GM18520 (cell line): Measurements from ENCODE around the gene PDGFC.

Experiments used
- ATAC-seq: cut with Tn5 transposase; IDR thresholded peaks from one replicate; pipeline ENCODE4 v1.9.1; 2021; ENCODE audit not compliant: unreplicated experiment

The PDGFC gene

DNA sequence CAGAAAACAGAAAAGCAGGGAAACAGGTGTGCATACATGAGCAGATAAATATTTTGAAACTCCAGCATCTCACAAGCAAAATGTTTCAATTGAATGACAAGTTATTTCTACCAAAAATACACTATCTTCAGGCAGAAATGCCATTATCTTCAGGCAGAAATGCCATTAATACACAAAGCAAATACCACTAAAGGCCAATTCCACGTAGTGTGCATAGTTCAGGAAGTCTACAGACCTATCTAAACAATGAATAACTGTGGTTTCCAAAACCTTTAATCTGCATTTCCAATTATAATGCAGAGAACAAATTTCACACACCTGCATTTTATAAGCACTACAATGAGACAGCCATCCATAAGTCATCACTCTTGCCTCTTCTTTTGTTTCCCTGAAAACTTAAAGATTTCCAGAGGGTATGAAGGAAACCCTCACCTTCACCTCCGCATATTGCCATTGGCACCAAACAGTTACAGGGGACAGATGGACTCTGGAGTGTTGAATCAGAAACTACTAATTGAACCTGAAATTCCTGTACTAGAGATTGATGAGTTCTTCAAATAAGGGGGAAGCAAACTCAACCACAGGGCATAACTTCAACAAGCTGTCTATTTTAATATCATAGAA, 179.0 kb downstream of the PDGFC start:
- no peak for ATAC-seq

DNA sequence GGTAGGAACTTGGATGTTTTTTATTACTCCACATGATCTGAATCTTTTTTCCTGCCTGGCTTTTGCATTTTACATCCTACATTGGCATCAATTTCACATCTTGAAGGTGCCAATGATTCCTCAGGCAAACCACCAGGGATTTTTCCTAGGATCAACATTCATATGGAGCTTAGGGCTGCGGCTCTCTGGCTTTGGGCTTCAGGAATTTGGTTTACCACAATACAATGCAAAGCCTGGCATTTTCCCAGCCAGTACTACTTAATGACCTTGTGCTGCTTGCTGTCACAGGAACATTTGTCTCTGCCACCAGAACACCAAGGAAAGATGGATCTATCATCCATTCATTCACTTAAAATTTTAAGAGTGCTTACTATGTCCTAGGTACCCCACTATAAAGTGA, 180.7 kb downstream of the PDGFC start:
- no peak for ATAC-seq

DNA sequence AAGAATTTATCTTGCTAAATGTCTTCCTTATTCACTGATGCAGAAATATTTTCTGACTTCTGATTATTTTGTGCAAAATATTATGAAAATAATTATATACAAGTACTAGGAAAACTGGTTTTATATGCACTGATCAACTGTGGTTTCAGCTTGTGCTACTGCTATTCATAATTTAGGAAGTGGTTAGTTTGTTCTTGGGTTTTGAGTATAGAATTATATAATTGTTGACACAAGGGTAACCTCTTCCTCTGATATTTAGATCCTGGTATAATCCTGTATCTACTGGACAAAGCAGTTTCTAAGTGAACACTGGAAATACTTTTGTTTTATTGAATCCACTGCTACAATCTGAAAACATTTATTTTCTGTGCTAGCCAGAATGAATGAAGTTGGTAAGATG, 182.8 kb downstream of the PDGFC start:
- no peak for ATAC-seq

DNA sequence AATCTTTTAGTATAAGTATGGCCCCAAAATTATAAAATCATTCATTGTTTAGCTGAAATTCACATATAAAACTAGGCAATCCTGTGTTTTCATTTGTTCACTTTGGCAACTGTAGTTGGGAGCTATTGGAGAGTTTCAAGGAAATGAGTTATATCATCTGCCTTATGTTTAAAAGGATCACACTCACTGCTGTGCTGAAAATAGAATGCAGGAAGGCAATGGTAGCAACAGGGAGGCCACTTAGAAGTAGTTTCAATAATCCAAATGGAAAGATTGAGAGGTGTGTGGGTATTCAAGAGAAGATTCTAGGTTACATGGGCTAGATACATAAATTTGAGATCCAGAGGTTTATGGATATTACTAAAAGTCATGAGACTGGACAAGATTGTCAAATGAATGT, 184.9 kb downstream of the PDGFC start:
- ATAC-seq: no peak

DNA sequence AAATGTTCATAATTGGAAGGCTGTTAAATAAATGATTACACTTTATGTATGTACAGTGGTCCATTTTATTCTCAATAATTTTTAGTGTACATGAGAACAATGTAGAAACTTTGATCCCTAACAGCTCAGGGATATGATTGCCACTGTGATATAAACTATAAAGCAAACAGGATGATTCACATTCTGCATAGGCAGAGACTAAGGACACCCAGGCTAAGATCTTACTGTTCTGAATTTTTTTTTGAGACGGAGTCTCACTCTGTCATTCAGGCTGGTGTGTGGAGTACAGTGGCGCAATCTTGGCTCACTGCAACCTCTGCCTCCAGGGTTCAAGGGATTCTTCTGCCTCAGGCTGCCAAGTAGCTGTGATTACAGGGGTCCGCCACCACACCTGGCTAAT, 186.6 kb downstream of the PDGFC start:
- no peak for ATAC-seq

DNA sequence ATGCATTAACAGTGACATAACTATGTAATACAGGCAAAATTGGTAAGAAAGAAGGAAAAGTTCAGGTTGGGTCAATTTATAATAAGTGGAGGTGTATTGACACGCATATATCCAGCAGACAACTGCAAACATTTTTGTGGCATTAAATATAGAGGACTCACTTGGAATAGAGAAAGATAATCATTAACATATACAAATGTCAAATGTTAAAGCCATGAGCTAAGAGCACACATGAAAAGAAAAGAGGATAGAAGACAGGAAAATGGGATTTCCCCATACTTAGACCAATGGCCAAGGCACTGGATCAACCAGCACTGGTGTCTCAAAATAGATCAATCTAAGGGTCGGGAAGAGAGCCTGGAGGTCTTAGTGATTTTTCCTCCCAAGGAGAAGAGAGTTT, 187.6 kb downstream of the PDGFC start:
- no peak for ATAC-seq

DNA sequence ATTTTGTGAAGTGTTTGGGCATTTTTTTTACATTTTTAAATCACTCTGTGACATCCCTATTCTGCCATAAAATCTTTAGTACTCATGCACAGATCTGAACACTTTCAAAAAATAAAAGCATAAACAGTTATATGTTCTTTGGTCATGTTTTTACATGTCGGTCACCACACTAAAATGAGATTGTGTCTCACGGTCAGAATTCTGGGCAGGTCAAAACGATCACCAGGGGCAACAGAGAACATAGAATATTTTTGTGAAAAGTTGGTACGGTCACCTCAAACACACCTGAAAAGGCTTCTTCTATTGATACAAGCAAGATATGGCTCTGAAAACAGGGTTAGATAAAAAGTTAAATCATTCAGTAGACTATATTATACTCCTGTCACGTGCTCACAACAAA, 189.1 kb downstream of the PDGFC start:
- ATAC-seq: no peak

DNA sequence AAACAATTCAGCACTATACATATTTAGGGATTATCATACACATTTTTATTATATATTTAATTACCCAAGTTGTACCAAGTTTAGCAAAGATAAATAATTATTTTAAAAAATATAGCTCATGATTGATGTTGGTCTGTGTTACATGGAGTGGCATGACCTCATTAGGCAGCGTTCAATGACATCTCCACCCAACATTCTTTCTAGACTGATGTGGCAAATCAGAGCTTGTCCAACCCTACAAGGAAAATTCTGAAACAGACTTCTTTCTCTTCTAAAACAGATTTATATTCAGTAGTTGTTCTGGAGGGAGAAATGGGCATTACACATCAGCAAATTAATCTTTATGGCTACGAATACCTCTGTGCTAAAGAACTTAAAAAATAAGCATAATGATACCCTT, 189.7 kb downstream of the PDGFC start:
- ATAC-seq: no peak

DNA sequence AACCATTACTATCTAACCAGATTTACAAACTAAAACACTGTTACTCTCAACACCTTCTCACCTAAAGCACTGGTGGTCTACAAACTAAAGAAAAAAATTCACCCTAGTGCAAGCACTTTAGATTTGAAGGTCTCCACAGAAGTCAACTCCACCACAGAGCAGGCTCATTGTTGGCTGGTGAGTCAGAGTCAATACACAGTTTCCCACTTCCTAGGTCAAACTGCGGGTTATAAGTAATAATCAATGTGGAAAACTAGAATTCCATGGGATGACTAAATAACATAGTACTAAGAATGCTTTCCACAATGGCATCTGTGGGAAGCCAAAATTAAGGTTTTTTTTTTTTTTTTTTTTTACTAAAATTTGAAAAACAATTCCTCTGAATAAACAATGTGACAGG, 191.8 kb downstream of the PDGFC start:
- no peak for ATAC-seq

DNA sequence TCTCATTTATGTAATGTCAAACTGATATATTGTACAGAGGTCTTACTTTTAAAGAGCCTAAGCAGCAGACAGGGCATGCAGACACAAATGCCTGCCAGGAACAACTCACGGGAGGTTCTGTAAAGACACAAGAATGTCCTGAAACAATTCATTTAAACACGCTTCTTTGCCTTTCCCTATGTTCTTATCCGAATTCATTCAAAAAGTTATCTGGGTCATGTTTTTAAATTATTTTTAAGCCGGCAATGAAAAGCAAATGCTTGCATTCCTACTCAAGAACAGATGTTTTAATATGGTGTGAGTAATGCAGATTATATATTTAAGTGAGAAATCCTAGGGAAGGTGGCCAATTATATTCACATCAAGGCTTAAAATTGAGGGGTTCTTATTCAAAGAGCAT, 192.6 kb downstream of the PDGFC start:
- no peak for ATAC-seq

DNA sequence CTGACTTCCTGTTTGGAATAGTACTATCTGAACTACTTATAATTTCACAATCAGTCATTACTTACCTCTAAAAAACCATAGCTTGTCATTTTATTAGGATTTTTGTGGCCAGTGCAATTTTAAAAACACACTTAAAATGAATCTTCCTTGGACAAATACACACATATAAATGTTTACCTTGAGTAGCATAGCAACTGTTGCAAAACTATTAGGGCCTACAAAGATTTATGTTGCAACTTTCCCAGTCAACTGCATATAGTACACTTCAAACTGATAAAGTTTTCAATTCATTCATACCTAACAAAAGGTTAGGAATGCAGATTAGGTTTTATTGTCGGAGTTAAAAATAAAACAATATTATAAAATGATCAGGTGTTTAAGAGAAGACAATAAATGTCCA, 193.0 kb downstream of the PDGFC start:
- ATAC-seq: no peak

DNA sequence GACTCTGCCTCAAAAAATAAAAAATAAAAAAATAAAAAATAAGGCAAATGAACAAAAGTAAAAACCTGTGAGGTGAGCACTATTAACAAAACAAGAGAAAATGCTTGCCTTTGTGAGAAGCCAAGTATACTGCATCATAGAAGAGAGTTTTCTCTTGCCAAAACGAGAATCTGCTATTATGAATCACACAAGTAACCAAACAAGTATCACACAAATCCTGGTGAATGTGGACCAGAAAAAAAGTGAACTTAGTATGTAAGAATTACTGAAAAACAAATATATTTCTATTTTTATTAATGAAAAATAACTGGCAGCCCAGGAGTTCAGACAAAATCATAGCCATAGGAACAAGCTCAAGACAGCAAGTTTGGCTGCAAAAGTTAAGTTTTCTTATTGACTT, 193.5 kb downstream of the PDGFC start:
- ATAC-seq: no peak

DNA sequence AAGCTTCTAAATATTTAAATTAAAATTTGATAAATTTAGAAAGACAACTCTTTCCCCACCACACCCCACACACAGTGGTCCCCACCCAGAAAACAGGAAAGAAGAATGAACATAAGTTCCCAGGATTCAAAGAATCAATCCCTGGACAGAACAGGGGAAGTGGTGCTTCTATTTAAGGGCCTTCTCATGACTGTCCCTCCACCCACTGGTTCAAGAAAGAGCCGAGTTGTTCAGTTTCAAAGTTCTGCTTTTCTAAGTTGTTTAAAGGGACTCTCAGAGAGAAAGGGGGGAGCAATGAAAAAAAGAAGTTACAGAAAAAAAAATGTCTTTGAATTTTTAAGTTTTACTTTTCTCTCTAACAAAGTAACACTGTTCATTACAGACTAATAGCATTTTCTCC, 195.8 kb downstream of the PDGFC start:
- no peak for ATAC-seq

DNA sequence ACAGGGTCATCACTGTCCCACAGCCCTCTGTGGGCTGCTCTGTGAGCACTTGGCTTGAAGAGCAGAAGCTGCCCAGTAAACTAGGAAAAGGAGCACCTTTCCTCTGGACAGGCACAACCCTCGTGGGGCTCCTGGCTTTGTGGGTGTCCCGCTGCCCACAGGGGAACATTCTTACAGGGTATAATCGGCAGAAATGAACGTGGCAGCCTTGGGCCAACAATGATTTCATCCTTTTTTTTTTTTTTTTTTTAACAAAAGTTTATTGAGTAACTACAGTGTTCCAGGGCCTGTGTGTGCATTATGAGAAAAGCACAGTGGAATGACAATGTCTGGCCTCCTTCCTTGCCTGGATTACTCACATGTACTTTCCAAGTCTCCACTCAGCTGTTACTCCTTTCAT, 197.2 kb downstream of the PDGFC start:
- ATAC-seq: no peak

DNA sequence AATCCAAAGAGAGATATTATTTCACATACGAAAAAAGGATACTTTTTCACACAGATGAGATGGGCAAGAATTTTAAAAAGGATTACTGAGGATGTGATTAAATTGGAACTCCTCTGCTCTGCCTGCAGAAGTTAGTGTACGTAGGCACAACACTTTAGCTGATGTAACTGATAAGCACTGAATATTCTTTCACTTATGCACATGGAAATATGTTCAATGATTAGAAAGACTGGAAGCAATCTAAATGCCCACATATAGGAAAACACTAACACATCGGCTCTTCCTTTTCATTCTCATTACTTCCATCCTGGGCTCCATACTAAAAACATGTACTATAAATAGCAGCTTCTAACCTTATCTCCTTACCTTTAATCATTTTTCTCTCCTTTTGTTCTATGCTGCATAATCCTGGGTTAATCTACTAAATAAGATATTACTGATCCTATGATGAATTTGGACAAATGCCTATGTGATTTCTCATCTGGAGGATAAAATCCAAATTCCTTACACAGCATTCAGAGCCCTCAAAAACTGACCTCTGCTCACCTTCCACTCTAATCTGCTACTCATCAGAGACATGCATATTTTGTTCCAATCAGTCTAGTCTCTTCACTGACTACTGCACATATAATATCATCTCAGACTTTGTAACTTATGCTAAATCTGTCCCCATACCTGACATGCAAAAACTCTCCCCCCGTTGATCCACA, 197.8 kb downstream of the PDGFC start:
- ATAC-seq: no peak

DNA sequence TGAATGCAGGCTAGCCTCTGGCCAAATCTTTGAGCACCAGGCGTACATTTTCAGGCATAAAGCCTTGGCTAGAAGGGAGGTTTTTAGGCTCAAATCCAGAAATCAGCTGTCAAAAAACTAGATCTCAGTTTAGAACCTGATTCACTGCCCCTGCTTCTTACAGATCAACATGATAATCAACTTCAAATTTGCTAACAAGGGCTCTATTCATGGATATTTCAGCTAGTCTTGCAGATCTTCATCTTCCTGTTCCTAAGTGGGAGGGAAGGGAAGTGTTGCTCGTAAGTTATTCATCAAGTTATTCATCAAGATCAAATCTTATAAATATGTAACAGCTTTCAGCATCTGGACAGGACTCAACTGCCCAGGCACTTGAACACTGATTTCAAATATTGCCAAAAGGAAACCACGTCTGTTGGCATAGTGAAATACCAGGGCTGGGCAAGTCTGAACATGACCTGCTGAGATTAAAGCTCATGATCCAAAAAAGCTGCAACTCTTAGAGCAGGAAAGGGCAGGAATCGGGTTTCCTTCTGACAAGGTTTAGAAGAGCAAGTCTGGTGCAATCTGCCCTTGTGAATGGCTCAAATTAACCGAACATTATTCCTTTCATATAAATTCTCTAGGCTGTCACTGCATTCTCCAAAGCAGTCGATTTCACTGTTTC, 200.3 kb downstream of the PDGFC start:
- no peak for ATAC-seq

DNA sequence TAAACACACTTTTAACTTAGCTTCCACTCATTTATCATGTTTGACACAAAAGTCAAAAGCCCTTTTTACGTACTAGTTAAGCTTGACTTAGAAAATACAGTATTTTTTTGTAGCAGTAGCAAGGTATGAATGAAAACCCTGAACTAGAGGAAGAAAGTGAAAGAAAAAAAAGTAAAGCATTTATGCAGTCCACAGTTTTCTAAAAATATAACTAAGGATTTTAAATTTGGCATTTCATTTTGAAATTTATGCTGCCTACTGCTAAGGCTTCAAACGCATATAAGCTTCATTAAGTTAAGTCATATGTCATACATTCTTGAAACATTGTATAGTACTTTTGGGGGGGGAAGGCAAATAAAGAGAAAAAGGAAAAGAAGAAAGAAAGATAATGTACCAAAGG, 201.5 kb downstream of the PDGFC start:
- ATAC-seq: no peak

DNA sequence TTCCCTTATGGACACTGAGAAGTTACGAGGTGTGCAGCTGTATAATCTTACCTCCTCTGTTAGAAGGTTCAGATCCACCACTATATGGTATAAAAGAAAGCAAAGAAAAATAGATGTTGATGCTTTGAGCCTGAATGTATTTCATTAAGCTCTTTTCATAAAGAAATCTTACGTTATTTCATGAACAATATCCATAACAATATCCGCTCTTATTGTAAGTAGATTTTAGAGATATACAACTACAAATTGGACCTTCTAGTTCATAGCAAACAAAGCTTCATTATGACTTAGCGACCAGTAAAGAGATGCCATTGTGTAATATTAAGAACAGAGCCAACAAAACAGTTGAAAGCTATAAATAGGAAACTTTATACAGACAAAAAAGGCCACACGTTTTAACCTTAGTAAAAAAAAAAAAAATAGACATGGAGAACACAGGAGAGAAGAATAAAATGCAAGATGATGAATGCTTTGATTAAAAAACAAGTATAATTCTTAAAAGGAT, 203.6 kb downstream of the PDGFC start:
- ATAC-seq: no peak

DNA sequence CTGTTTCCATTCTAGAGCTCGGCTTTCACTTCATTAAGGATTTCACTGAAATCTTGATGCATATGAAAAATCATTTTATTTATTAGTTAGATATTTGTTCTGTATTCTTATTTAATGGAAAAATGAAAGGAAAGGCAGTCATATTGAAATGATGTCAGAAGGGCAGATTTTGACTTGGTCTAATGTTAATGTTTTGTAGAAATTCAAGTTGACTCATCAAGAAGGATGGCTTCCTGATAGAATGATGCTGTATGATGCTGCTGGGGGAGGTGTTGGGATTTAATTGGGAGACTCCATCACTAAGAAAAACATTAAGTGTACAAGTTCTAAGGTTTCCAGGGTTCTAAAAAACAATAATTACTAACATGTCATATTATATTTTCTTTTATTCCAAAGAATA, 204.8 kb downstream of the PDGFC start:
- no peak for ATAC-seq

DNA sequence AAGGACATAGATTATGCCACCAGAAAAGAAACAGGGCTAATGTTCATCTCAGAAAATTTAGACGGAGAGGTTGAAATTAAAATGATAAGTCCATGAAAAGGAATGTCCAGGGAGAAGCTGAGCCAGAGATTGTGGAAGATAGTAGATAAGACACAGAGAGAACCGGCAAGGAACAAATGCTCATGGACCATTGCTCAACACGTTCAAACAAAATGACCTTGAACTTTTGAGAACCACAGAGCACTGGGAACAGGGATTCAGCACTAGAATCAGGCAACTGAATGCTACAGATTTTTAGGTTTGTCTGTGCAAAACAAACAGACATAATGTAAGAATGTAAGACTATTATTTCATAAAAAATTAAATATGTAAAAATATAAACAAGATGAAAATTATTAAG, 206.3 kb downstream of the PDGFC start:
- ATAC-seq: no peak

DNA sequence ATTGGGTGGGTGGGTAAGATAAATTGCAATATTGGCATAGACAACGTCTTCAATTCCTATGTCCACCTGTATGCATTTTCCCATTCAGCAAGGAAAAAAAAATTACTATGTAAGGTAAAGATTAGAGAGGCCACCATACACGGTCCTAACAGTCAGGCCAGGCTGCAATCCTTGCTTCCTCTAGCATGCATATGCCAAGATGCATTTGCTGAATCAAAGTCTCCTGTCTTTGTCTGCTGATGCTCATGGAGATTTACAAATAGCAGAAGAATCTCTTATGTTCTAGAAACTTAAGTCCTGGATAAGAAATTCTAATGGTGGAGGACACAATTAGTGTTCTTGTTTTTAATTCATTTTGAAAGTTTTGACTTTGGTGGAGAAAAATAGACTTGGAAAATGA, 206.8 kb downstream of the PDGFC start:
- ATAC-seq: no peak

DNA sequence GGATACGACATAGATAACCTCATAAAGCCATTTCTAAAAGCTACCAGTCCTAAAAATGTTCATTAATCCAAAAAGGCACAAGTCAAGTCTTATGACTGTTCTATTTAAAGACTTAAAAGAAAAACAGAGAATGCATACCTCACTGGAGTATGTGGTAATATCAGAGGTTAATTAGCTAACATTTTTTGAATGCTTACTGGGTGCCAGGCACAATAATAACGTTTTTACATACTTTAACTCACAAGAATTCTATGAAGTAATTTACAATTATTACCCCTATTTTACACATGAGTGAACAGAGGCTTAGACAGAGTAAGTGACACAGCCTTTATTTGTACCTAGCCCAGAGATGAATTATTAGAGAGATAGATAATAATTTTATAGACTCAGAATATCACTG, 207.5 kb downstream of the PDGFC start:
- no peak for ATAC-seq
